CD4-positive, alpha-beta T cell treated with Interleukin-6 at 100 ng/mL for 8 hours (primary cell): ENCODE measurements around the gene ARL3.
"Not testable (repeated sequence)": the region's sequence is repeated elsewhere in the genome, so short reads cannot be mapped to it uniquely, and the experiment has no call there.

Experiments
- DNase-seq: peaks from one replicate; pipeline ENCODE4 v3.0.0-alpha.2; 2020; ENCODE audit warnings: mixed read lengths, low spot score

Gene ARL3, protein sequence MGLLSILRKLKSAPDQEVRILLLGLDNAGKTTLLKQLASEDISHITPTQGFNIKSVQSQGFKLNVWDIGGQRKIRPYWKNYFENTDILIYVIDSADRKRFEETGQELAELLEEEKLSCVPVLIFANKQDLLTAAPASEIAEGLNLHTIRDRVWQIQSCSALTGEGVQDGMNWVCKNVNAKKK

DNA sequence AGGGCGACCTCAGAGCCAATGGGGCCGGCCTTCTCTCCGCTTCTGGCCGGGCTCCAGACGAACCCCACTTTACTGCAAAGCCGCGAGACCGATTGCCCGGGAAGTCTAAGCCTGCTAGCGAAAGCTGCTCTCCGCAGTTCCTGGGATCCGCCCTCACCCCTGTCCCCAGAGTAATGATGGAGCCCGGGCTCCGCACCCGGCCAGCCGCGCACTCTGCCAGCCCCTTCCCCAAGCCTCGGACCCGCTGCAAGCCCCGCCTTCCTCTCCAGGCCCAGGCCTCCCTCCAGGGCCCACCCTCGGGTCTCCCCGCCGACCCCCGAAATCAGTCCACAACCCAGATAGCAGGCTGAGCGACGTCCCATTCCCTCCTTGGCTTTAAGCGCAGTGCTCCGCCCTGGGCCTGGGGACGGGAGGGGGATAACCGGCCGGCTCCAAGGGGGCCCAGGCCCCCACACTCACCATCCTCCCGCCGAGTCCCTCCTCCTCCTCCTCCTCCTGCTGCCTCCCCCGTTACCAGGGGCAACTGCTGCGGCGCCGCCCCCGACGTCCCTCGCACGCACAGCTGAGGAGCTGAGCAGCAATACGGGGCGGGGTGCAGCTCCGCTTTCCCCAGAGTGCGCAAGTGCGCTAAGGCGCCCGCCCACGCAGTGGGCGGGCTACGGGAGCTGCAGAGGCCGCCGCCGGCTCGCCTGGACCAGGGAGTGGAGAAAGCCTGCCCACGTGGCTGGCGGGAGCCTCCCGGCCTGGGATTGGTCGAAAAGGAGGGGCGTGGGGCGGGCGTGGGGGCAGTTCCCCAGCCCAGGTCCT, at the start of gene ARL3:
TSS of gene ARL3 (minus strand) at position 584 of the 807 bp plus-strand sequence. CDS start at position 462, 122 bp downstream.
- peak; percentile 94 for DNase-seq

DNA sequence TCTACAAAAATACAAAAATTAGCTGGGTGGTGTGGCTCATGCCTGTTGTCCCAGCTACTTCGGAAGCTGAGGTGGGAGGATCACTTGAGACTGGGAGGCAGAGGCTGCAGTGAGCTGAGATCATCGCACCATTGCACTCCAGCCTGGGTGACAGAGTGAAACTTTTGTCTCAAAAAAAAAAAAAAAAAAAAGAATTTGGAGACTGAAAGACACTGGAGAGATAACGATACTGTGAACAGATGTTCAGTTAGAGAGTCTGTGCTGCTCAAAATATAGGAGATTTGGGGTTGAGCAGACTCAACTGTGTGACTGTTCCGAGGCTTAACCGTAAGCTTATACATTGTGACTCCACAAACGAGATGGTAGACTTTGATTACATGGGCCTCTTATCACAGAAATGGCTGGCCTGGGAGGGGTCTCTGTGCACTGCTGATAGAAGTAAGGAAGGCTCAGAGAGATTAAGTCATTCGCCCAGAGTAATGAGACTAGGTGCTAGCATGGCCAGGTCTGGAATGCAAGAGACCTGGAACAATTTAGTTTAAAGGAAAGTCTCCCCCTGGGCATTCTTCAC, 48.9 kb upstream of the ARL3 start:
- no peak for DNase-seq

DNA sequence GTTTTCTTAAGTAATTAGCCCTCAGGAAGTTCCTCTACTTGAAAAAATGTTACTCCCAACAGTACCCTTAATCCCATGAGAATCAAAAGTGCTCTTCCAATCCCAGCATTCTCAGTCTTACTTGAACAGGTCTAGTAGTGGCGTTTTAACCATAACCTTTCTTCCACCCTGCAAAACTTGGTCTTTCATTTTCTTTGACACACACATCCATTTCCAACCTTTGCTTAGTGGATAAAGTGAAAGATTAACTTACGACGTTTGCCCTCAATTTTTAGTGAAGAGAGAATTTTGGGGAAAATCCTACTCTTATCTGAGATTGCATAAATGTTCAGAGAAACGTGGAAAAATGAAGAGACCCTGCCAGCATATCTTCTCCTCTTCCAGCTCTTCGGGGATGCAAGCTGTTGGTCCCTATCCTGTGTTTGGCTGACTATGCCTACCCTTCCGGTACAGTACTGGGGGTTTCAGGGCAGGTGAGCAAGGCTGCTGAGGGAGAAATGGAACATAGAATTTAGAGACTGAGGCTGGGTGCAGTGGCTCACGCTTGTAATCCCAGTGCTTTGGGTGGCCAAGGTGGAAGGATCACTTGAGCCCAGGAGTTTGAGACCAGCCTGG, 48.3 kb upstream of the ARL3 start:
- no peak for DNase-seq

DNA sequence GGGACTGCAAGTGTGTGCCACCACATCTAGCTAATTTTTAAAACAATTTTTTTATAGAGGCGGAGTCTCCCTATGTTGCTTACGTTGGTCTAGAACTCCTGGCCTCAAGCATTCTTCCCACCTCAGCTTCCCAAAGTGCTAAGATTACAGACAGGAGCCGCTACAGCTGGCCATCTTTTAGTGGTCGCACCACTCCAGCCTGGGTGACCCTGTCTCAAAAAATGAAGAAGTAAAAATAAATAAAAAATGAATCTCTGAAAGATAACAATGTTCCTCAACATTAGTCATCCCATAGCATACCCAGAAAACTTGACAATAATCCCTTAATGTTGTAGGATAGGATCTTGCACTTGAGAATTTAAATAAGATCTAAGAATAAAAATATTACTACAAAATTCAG, 47.8 kb upstream of the ARL3 start:
- DNase-seq, result no peak

DNA sequence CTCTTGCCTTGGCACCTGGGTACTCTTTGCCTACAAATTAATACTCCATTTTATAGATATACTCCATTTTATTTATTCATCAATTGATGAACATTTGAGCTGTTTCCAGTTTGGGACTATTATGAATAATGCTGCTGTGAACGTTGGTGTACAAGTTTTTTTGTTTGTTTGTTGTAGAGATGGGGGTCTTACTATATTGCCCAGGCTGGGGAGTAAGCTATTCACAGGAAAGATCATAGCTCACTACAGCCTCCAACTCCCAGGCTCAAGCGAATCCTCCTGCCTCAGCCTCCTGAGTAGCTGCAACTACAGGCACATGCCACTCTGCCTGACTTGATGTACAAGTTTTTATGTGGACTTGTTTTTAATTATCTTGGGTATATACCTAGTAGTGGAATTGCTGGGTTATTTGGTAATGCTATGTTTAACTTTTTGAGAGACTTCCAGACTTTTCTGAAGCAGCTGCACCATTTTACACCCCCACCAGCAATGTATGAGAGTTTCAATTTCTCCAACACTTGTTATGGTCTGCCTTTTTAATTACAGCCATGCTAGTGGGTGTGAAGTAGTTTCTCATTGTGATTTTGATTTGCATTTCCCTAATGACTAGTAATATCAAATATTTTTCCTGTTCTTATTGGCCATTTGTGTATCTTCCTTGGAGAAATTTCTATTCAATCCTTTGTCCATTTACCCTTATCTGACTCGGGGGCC, 45.5 kb upstream of the ARL3 start:
- no peak for DNase-seq

DNA sequence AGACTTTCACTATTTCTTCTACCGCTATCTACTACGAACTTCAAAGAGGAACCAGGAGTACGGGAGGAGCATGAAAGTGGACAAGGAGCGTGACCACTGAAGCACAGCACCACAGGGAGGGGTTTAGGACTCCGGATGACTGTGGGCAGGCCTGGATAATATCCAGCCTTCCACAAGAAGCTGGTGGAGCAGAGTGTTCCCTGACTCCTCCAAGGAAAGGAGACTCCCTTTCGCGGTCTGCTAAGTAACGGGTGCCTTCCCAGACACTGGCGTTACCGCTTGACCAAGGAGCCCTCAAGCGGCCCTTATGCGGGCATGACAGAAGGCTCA, 44.7 kb upstream of the ARL3 start:
- not testable (repeated sequence) for DNase-seq

DNA sequence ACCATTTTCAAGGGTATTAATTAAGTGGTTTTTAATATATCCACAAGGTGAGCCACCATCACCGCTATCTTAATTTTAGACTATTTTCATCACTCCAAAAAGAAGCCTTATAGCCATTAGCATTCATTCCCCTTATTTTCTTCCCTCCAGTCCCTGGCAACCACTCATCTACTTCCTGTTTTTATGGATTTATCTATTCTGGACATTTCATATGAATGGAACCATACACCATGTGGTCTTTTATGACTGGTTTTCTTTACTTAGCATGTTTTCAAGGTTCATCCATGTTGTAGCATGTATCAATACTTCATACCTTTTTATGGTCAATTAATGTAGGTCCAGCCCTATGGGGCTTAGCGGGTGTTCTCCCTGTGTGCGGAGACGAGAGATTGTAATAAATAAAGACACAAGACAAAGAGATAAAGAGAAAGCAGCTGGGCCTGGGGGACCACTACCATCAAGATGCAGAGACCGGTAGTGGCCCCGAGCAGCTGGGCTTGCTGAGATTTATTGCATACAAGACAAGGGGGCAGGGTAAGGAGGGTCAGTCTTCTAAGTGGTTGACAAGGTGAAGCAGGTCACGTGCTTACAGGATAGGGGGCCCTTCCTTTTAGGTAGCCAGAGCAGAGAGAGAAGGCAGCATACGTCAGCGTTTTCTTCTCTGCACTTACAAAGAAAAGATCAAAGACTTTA, 44.2 kb upstream of the ARL3 start:
- no peak for DNase-seq

DNA sequence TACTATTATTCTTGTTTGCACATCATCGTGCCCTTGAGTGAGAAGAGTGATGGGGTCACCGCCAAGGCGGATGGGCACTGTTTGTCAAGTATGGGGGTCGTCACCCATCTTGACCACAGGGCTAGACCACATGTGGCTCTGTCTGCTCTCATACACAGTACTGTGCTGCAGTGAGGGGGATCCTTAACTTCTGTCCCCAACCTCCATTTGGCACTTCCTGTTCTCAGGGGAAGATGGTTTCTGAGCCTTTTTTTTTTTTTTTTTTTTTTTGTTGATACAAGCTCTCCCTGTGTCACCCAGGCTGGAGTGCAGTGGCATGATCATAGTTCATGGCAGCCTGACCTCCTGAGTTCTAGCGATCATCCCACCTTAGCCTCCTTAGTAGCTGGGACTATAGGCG, 43.1 kb upstream of the ARL3 start:
- no peak for DNase-seq

DNA sequence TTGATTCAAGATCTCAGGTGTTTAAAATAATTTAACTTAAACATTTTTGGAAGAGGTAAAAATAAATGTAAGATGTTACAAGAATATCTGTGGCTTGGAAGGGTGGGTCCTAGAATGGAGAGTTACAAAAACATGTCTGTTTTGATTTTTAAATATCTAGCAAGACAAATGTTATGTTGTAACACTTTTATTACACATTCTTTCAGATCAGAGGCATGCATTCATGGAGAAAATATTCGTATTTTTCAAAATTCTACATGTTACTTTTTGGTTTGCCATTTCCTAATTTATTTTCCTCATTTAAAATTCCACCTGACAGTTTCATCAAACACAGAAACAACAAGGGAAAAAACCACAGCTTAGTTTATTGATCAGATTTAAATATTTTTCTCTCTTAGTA, 39.5 kb upstream of the ARL3 start:
- no peak for DNase-seq

DNA sequence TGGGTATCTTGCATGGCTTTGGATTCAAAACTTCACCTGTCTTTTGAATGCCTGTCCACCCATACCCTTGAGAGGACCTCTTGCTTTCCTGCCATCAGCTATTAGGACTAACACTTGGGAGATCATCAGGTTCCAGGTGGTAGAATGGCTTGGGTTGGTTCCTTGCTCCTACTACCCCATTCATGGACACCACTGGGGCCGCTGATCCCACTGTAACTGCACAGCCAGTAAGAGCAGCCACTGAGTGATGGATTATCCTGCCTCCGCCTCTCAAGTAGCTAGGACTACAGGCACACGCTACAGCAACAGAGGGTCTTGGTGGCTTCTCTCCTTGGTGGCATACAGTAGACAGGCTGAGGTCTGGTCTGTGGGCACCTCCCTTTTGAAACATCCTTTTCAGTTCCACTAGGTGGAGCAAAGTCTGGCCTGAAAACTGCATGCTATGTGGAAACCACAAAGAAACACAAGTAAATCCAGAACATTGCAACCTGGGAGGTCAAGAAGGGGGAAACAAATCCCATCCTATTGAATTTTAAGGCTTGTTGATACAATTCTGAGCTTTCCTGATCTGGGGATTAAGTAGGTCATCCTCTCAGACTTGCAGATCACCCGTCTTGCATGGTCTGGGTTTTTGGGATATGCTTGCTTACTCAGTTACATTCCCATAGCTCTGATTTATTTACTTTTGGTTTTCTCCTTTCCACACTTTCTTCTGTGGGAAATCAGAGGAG, 38.9 kb upstream of the ARL3 start:
- DNase-seq, result no peak

DNA sequence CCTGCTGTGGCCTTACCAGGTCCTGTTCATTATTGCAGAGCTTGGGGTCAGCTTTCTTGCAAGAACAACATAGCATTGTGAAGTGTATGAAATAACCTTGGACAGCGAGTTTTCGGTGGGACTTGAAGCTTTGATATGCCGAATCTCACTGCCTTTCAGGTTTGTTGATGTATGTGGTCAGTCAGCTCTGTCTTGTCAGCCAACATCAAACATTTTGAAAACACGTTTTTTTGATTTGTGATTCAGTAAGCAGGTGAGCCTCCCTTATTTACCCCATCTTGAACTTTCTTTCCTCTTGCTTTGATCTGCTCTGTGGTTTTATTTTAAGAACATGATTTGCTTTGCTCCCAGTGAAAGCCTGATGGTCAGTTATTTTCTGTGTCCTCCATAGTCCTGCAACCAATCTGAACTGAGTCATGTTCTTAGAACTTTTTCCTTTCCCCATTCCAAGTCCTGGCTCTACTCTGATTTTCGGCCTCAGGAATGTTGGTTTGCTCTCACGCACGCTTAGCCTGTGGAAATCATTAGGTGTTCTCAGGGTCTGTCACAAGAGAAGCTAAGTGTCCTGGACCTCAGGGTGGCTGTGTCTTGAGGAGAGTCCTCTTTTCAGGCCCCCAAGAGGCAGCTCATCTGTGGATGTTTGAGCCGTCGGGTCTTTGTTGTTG, 38.2 kb upstream of the ARL3 start:
- no peak for DNase-seq

DNA sequence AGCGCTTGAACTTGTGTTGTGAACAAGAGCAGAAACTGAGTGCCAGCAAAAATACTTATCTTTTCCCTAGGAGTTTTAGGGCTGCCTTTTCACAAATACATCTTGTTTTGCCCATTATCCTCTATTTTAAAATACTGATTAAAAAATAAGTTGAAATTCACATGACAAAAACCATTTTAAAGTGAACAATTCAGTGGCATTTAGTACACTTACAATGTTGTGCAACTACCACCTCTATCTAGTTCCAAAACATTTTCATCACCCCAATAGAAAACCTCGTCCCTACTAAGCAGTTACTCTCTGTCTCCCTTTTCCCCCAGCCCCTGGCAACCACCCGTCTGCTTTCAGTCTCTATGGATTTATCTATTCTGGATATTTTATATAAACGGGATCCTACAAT, 31.0 kb upstream of the ARL3 start:
- DNase-seq, result no peak

DNA sequence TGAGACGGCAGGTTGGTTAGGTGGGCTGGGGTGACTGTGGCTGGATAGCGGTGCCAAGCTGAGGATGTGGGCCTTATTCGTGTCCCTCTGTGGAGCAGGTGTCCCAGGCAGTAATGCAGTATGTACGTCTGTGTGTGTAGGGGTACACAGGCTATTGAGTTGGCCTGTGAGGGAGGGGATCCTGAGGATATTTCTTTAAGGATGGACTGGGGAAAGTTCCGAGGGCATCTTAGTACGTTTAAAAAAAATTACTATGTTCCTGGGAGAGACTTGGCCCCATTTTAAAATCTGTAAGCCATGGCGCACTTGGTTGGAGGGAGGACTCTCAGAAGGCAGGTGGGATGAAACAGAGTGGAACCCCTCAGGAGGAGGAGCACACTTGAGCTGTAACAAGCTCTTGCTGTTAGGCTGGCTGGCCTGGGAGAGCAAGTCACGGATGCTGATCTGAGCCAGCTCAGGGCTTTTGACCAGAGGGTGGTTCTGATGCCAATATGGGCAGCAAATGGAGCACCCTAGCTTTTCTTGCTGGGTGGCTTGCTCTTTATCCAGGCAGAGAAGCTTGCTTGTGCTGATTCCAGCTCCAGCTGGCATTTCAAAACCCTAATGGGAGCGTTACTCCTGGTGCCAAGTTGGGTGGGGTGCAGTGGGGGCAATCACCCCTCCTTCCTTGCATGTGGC, 30.3 kb upstream of the ARL3 start:
- DNase-seq, result no peak

DNA sequence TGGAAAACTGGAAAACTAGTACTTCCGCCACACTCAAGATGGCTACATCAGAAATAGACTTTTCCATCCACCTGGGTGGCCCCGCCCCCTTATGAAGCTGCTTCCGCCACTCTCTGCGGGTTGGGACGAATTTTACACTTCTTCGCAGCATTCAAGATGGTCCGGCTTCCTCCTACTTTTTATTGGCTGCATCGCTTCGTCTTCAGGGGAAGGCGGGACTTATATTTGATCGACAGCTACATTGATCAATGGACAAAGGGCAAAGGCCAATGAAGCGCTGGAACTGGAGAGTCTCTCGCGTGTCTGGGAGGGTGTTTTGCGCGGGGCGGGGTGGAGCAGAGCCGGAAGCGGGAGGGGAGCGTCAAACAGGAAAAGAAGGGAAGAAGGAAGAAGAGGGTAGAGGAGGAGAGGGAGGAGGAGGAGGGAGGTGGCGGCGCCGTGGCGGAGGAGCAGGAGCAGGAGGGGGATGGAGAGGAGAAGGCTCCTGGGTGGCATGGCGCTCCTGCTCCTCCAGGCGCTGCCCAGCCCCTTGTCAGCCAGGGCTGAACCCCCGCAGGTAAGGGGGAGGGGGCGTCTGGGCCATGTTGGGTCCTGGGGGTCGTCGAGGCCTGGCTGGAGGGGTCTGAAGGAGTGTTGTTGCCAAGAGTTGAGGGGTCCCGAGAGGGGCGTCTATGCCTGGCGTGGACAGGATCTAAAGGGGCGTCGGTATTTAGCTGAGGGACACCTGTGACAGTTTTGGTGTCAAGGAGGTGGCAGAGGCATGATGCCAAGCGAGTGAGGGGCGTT, 29.6 kb upstream of the ARL3 start, which contains the start of gene WBP1L:
TSS of gene WBP1L (plus strand) at position 361 of the 786 bp plus-strand sequence. CDS start at position 467, 106 bp downstream.
- DNase-seq, result peak; percentile 97

DNA sequence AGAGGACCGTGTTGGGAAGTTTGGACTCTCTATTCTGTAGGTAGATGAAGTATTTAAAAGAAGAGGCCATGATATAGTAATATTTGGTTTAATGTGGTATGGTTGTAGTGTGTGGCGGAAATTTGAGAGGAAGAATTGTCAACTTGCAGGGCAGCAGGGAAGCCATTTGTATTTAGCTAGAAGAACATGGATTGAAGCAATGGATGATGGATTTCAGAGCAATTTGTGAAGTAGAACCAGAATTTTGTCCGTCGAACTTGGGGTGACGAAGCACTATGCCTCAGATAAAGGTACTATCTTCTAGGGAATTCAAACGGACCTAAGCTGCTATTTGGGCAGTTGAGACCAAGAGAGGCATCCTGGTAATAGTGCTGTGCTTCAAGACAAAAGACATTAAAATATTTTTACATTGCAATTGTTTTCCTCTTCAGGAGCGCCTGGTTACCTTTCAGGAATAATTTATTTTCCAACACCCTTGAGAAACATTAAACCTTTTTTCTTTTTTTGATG, 28.9 kb upstream of the ARL3 start:
- no peak for DNase-seq

DNA sequence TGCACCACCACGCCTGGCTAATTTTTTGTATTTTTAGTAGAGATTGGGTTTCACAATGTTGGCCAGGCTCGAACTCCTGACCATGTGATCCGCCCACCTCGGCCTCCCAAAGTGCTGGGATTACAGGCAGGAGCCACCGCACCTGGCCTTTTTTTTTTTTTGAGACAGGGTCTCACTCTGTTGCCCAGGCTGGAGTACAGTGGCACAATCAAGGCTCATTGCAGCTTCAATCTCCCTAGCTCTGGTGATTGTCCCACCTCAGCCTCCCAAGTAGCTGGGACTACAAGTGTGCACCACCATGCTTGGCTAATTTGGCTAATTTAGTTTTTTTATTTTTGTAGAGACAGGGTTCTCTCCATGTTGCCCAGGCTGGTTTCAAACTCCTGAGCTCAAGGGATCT, 28.1 kb upstream of the ARL3 start:
- not testable (repeated sequence) for DNase-seq

DNA sequence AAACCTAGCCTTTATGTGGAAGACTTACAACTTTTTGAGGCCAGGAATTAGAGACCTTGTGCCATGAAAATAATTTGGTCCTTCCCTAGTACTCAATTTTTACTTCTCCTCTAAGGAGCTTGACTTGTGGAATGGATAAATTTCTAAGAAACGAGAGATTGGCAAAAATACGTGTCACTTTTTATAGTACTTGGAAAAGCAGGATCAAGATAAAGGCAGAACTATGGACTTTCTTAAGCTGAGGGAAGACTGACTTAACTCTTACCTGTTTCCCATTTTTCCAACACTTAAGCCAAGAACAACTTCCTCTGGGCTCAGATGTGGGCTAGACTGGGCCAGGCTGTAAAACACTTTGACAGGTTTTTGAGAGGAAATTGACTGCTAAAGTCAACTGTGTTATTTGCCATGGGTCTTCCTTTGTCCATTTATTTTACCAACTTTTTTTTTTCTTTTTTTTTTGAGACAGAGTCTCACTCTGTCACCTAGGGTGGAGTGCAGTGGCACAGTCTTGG, 27.6 kb upstream of the ARL3 start:
- DNase-seq, result no peak

DNA sequence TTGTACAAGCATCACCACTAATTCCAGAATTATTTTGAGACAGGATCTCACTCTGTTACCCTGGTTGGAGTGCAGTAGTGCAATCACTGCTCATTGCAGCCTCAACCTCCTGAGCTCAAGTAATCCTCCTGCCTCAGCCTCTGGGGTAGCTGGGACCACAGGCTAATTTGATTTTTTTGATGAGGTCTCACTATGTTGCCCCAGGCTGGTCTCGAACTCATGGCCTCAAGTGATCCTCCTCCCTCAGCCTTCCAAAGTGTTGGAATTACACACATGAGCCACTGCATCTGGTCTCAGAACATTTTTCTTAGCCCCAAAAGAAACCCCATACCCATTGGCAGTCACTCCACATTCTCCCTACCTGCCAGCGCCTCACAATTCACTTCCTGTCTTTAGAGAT, 26.0 kb upstream of the ARL3 start:
- DNase-seq, result no peak

DNA sequence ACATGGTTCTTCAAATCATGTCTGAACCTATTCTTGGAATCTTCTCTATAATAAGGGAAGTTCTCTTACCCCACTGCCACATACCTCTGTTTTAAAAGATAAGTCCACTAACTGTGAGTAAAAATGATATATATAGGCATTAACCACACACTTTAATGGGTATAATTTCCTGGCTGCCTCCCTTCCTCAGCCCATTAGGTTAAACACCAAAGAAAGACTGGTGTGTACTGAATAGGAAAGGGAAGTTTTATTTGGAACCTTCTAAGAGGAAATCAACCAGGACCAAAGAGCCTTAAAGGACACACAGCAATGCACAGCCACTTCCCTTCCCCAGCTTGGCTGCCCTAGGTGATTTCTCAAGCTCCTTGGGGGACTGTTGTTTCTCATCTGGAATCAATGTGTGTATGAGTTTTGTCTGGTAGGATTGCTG, 24.5 kb upstream of the ARL3 start:
- DNase-seq, result no peak
